ENCODE data around the gene DOHH. TPM values are rescaled to one million over a fixed set of nuclear protein-coding genes. Genes with fewer than 3 reads are reported as not detected.
"Not testable (repeated sequence)": the region's sequence is repeated elsewhere in the genome, so short reads cannot be mapped to it uniquely, and the experiment has no call there.

The DOHH gene
- total RNA-seq, 2 experiments from 2014 or later, result 9.6 to 15.4 TPM

DNA sequence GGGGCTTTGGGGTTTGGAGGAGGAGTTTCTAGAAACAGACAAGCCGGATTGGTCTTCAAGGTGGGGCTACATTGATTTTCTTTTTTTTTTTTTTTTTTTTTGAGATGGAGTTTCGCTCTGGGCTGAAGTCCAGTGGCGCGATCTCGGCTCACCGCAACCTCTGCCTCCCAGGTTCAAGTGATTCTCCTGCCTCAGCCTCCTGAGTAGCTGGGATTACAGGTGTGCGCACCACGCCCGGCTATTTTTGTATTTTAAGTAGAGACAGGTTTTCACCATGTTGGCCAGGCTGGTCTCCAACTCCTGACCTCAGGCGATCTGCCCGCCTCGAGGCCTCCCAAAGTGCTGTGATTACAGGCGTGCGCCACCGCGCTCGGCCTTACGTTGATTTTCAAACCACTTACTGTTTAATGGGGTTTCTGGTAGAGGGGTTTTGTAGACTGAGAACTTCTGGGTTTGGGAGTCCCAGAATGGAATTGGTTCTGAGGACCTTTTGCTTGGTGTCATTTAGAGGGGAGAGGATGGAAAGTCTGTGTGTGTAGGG, 7.7 kb upstream of the DOHH start:
- Mint-ChIP-seq H3K4me3 (peak overlapping the region; percentile 84), H3K4me1 (peaks cover 48% of the 10 kb centered on the region), H3K36me3 (ENCODE audit: low read depth) (peaks cover 23% of the 10 kb centered on the region), H3K27ac (peak overlapping the region; percentile 24)
- DNase-seq; H3K27me3 Mint-ChIP-seq; POLR2A ChIA-PET; CTCF ChIA-PET; H3K9me3 Mint-ChIP-seq (ENCODE audit: low read depth); ATAC-seq: not testable (repeated sequence)
- intact Hi-C loops (cut with DNase I, micrococcal nuclease), result loop anchor here (5.0 to 10.0 kb wide), 7 partner anchors 49 to 1181 kb away; partner anchors contain the start of genes HDGFL2 (in 1 of the 2), LSM7 (in 1 of the 2), MAP2K2 (in 1 of the 2) and MFSD12 (in 1 of the 2)

DNA sequence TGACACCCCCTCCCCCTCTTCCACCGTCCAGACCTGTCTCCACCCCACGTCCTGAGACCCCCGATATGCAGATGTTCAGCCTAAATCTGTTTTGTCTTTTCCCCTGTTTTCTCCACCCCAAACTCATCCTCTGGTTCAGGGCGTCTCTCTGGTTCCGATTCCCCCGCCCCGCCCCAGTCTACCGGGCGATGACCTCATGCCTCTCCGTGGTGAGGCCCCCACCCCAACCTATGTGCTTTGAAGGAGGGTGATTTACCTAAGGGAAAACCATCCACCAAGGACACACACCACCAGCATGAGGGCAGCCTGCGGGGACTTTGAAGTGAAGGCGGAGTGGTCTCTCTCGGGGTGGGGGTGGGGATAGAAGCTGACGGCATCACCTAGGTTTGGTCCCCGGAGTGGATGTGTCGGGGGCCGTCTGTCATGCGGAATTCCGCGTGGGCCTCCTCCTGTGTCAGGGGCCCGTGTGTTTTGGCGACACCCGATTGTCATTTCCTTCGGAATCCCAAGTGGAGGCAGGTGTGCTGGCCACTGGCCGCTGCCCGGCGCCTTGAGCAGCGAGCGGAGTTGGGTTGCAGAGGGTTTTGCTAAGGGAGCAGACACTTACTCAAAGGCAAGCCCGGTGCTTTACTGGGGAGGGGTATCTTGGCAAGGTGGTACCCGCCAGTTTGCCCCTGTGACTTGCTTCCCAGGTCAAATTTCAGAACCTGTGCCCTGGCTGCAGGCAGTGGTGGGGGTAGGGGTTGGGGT, 7.1 kb upstream of the DOHH start:
- ATAC-seq (no peak), DNase-seq (peak; percentile 68)
- Mint-ChIP-seq H3K9me3 (ENCODE audit: low read depth) (no peaks in the 10 kb centered on the region), H3K4me3 (peak overlapping the region; percentile 84), H3K27ac (peak overlapping the region; percentile 64), H3K4me1 (peaks cover 48% of the 10 kb centered on the region), H3K27me3 (no peaks in the 10 kb centered on the region), H3K36me3 (ENCODE audit: low read depth) (peaks cover 23% of the 10 kb centered on the region)
- POLR2A ChIA-PET, result no interaction called here
- intact Hi-C loops (cut with DNase I, micrococcal nuclease), result loop anchor here (2.0 to 10.0 kb wide), 9 partner anchors 50 to 1180 kb away; partner anchors contain the start of genes HDGFL2 (in 1 of the 2), LSM7 (in 1 of the 2), MAP2K2 (in 1 of the 2) and MFSD12 (in 1 of the 2)
- CTCF ChIA-PET, result no interaction called here

DNA sequence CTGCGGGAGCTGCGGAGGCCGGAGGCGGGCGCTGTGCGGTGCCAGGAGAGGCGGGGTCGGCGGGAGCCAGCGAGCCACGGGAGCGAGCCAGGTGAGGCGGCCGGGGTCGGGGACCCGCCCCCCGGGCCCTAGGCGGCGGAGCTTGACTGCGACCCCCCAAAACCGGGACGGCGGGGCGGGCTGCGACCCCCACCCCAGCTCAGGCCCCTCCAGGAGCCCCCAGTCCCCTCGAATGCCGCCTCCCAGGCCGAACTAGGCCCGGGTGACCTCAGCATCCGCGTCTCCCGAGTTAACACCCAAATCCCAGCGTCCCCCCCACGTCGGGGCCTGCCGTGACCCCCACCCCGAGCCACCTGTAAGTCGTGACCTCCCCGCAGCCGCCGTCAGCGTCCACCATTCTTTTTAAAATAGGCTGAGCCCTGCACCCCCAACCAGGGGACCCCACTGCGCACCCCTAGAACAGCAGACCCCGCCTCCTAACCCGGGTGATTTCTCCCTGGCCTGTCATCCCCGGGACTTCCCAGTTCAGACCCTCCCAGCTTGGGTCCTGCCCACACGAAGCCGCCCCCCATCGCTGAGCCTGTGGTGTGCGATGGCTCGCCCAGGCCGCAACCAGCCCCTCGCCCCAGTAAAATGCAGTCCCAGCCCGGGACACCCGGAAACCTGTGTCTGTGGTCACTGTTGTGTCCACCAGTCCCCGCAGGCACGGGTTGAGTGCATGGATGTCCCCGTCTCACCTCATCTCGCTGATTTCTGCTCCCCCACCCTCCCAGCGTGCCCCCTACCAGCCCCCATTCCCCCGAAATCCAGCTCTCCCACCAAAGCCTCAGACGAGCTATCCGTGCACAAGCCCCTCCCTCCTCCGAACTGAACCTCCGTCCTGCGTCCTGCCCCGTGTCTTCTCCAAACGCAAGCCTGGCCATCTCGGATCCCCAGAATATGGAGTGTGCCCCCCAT, 6.2 kb upstream of the DOHH start:
- intact Hi-C loops (cut with DNase I, micrococcal nuclease), result loop anchor here (1.0 to 10.0 kb wide), 22 partner anchors 51 to 1642 kb away; partner anchors contain the start of genes MFSD12 (in 2 of the 2), MRPL54 (in 2 of the 2), CHAF1A (in 1 of the 2) and HDGFL2 (in 1 of the 2)
- peak; percentile 43 for DNase-seq
- Mint-ChIP-seq H3K9me3 (ENCODE audit: low read depth) (no peaks in the 10 kb centered on the region), H3K4me1 (peaks cover 45% of the 10 kb centered on the region), H3K27ac (peak overlapping the region; percentile 64), H3K4me3 (peak overlapping the region; percentile 84), H3K27me3 (no peaks in the 10 kb centered on the region), H3K36me3 (ENCODE audit: low read depth) (peaks cover 23% of the 10 kb centered on the region)
- POLR2A ChIA-PET, result no interaction called here
- ATAC-seq, result no peak
- CTCF ChIA-PET, result interaction anchor here (1.0 kb wide), 1 partner anchor 77 kb away, joined by 3 read pairs; no protein-coding TSS in a partner anchor

DNA sequence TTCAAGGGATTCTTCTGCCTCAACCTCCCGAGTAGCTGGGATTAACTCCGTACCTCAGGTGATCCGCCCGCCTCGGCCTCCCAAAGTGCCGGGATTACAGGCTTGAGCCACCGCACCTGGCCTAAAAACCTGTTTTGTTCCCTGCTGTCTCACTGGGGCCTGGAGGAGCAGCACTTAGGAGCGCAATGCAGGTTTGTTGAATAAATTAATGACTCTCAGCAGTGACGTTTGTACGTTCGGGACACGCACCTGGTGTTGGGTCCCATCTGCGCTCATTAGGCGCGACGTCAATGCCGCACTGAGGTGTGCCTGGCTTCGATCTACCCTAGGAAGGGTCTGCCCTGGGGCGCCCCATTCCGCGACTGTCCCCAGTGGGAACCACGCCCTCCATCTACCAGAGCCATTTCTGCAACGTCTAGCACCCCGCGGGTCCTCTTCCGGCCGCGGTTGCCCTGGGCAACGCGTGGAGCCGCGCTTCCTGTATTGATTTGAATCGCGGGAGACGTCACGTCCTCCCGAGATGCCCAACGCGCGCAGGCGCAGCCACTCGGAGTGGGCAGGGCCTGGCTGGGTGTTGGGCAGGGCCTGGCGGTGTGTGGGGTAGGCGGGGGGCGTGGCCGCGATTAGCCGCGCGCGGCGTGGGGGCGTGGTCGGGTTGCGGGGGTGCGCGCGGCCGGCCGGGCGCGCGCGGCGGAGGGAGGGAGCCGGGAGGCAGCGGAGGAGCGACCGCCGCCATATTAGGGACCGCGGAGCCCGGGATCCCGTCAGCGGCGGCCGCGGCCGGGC, 5.3 kb upstream of the DOHH start, which contains the start of gene FZR1:
TSS of gene FZR1 (plus strand) at position 714 of the 786 bp plus-strand sequence. CDS start 16,679 bp downstream, outside the sequence.
- H3K9me3 Mint-ChIP-seq (ENCODE audit: low read depth), result no peaks in the 10 kb centered on the region
- intact Hi-C loops (cut with DNase I, micrococcal nuclease), result loop anchor here (1.0 to 10.0 kb wide), 23 partner anchors 52 to 1641 kb away; partner anchors contain the start of genes MFSD12 (in 2 of the 2), MRPL54 (in 2 of the 2), CHAF1A (in 1 of the 2) and HDGFL2 (in 1 of the 2)
- ATAC-seq (peak; percentile 92), DNase-seq (peak; percentile 100)
- peaks cover 23% of the 10 kb centered on the region for H3K36me3 Mint-ChIP-seq (ENCODE audit: low read depth)
- ChIA-PET CTCF (interaction anchor here (1.0 kb wide), 1 partner anchor 76 kb away, joined by 3 read pairs; no protein-coding TSS in a partner anchor), POLR2A (no interaction called here)
- H3K27me3 Mint-ChIP-seq, result no peaks in the 10 kb centered on the region
- H3K4me1 Mint-ChIP-seq, result peaks cover 45% of the 10 kb centered on the region
- peak within 1 kb of the TSS; percentile 84 for H3K4me3 Mint-ChIP-seq
- H3K27ac Mint-ChIP-seq, result peak within 1 kb of the TSS; percentile 86

DNA sequence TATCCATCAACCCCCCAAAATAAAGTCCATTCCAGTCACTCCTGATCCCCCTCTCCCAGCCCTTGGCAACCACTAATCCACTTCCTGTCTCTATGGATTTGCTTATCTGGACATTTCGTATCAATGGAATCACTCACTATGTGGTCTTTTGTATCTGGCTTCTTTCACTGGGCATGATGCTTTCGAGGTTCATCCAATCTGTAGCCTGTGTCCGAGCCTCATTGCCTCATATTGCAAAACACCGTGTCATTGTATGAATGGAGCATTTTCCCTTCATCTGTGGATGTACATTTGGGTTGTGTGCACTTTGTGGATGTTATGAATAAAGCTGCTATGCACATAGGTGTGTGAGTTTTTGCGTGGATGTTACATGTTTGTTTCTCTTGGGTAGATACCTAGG, 4.3 kb upstream of the DOHH start:
- POLR2A ChIA-PET, result interaction anchor here (0.6 to 1.5 kb wide), 2 partner anchors 69 to 722 kb away, joined by 3 to 4 read pairs; partner anchors contain the start of gene SGTA

DNA sequence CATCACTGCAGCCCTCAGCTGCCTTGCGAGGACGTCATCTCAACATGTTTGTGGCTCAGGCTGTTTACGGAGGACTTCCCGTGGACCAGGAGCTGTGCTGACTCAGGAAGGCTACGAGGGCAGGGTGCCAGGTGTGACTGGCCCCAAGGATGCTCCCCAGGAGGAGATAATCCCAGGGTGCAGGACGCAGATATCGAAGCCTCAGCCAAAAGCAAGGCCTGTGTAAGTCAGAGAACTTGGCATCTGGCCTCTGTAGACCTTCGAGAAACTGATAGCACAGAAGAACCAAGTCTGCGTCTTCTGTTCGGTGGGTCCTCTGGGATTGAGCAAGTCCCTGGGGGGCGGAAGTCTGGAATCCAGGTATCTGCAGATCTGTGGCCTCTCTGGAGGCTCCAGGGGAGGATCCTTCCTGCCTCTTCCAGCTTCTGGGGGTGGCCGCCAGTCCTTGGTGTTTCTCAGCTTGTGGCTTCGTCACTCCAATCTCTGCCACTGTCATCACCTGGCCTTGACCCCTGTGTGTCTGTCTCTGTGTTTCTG, 2.6 kb upstream of the DOHH start:
- DNase-seq, result no peak

More for the DNA sequence above, 4.3 kb upstream of the DOHH start:
- H3K4me3 Mint-ChIP-seq, result peak overlapping the region; percentile 84
- intact Hi-C loops (cut with DNase I, micrococcal nuclease), result loop anchor here (2.0 to 10.0 kb wide), 9 partner anchors 53 to 1177 kb away; partner anchors contain the start of genes ANKRD24 (in 1 of the 2), HDGFL2 (in 1 of the 2), LSM7 (in 1 of the 2) and MAP2K2 (in 1 of the 2)
- no peak for ATAC-seq
- peaks cover 43% of the 10 kb centered on the region for H3K4me1 Mint-ChIP-seq
- H3K36me3 Mint-ChIP-seq (ENCODE audit: low read depth), result peaks cover 21% of the 10 kb centered on the region
- H3K9me3 Mint-ChIP-seq (ENCODE audit: low read depth), result no peaks in the 10 kb centered on the region
- no peak for DNase-seq
- H3K27ac Mint-ChIP-seq, result peak overlapping the region; percentile 12
- no peaks in the 10 kb centered on the region for H3K27me3 Mint-ChIP-seq
- CTCF ChIA-PET, result no interaction called here

DNA sequence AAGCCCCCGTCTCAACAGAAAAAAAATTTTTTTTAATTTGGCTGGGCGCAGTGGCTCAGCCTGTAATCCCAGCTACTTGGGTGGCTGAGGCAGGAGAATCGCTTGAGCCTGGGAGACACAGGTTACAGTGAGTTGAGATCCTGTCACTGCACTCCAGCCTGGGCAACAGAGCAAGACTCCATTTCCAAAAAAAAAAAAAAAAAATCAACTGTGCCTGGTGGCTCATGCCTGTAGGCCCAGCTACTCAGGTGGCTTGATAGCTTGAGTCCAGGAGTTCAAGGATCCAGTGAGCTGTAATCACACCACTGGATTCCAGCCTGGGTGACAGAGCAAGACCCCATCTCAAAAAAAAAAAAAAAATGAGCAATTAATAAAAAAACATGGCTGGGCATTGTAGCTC, 1.3 kb upstream of the DOHH start:
- POLR2A ChIA-PET, result no interaction called here
- Mint-ChIP-seq H3K4me3 (no peak overlapping the region), H3K36me3 (ENCODE audit: low read depth) (peaks cover 14% of the 10 kb centered on the region), H3K27ac (no peak overlapping the region), H3K9me3 (ENCODE audit: low read depth) (no peaks in the 10 kb centered on the region), H3K4me1 (peaks cover 29% of the 10 kb centered on the region), H3K27me3 (no peaks in the 10 kb centered on the region)
- intact Hi-C loops (cut with DNase I, micrococcal nuclease), result loop anchor here in 1 of 2 experiments (2.0 to 10.0 kb wide), 5 partner anchors 437 to 717 kb away; partner anchors contain the start of genes ANKRD24, MAP2K2, SIRT6 and THOP1
- DNase-seq, result no peak
- no peak for ATAC-seq
- CTCF ChIA-PET, result interaction anchor here (0.6 to 1.8 kb wide), 5 partner anchors 16 to 316 kb away, joined by 3 to 11 read pairs (median 3); no protein-coding TSS in a partner anchor

More for the DNA sequence above, 2.6 kb upstream of the DOHH start:
- no peaks in the 10 kb centered on the region for H3K9me3 Mint-ChIP-seq (ENCODE audit: low read depth)
- peaks cover 34% of the 10 kb centered on the region for H3K4me1 Mint-ChIP-seq
- peaks cover 14% of the 10 kb centered on the region for H3K36me3 Mint-ChIP-seq (ENCODE audit: low read depth)
- H3K27me3 Mint-ChIP-seq, result no peaks in the 10 kb centered on the region
- POLR2A ChIA-PET, result no interaction called here
- no peak overlapping the region for H3K27ac Mint-ChIP-seq
- no peak overlapping the region for H3K4me3 Mint-ChIP-seq
- CTCF ChIA-PET, result interaction anchor here (0.7 to 1.1 kb wide), 4 partner anchors 44 to 721 kb away, joined by 3 to 4 read pairs (median 3); no protein-coding TSS in a partner anchor
- intact Hi-C loops (cut with DNase I, micrococcal nuclease), result loop anchor here in 1 of 2 experiments (5.0 to 10.0 kb wide), 3 partner anchors 438 to 679 kb away; partner anchors contain the start of genes ANKRD24, MAP2K2, SIRT6 and TLE5
- ATAC-seq, result no peak

DNA sequence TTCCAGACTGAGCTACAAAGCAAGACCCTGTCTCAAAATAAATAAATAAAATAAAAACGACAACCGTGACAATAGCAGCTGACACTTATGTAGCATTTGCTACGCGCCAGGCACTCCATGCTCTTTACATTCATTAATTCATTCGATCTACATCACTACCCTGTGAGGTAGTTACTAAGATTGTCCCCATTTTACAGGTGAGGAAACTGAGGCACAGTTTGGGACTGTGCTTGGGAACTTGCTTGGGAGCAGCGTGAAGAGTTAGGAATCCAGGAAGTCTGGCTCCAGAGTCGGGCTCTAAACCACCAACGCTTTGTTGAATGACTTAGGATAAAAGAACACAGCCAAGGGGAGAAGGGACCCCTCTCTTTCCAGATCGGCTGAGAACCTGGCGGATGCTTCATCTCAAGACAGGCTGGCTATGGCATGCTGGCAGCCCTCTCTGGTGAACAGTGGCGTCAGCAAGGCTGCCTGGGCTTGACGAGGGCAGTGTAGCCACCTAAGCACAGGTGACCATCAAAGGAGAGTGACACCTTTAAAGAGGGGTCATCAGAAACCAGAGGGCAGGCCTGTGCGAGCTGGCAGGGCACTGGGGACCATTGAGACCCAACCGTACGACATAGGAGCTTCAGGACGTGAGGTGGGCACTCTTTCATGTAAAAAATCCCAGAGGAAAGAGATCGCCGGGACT, 591 bp downstream of the DOHH start:
- Mint-ChIP-seq H3K27me3 (no peaks in the 10 kb centered on the region), H3K27ac (peak overlapping the region; percentile 97), H3K4me1 (peaks cover 28% of the 10 kb centered on the region), H3K36me3 (ENCODE audit: low read depth) (peaks cover 25% of the 10 kb centered on the region), H3K9me3 (ENCODE audit: low read depth) (no peaks in the 10 kb centered on the region), H3K4me3 (peak overlapping the region; percentile 91)
- DNase-seq, result no peak
- ChIA-PET CTCF (interaction anchor here (1.3 to 1.8 kb wide), 2 partner anchors 14 to 60 kb away, joined by 3 to 11 read pairs; no protein-coding TSS in a partner anchor), POLR2A (no interaction called here)
- intact Hi-C loops (cut with DNase I, micrococcal nuclease), result loop anchor here in 1 of 2 experiments (1.0 to 10.0 kb wide), 7 partner anchors 57 to 715 kb away; partner anchors contain the start of genes ANKRD24, MAP2K2, MFSD12 and SIRT6
- ATAC-seq, result peak; percentile 2

DNA sequence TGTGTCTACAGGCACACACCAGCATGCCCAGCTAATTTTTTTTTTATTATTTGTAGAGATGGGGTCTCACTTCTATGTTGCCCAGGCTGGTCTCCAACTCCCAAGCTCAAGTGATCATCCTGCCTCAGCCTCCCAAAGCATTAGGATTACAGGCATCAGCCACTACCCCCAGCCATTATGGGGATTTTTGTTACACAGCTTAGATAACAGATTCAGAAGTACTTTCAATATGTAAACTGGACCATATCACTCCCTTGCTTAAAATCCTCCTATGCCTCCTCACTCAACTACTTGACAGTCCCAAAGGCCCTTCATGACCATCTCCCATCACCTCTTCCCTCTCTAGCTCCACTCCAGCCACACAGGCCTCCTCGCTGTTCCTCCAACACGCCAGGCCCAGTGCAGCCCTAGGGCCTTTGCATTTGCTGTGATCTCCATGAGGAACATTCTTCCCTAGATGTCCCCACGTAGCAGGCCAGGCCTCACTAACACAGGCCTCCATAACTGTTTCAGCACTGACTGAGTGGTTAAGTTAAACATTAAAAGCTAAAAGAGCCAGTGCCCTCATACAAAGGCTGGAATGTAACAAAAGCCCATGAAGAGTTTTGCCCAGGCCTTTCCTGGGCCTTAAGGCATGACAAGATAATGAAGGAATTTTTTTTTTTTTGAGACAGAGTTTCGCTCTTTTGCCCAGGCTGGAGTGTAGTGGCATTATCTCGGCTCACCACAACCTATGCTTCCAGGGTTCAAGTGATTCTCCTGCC, 2.5 kb downstream of the DOHH start:
- Mint-ChIP-seq H3K27ac (peak overlapping the region; percentile 42), H3K36me3 (ENCODE audit: low read depth) (peaks cover 34% of the 10 kb centered on the region), H3K4me3 (no peak overlapping the region), H3K4me1 (peaks cover 28% of the 10 kb centered on the region), H3K9me3 (ENCODE audit: low read depth) (no peaks in the 10 kb centered on the region), H3K27me3 (no peaks in the 10 kb centered on the region)
- DNase-seq (no peak), ATAC-seq (no peak)
- ChIA-PET POLR2A (no interaction called here), CTCF (interaction anchor here (0.6 kb wide), 2 partner anchors 60 to 481 kb away, joined by 3 read pairs; no protein-coding TSS in a partner anchor)
- intact Hi-C loops (cut with DNase I, micrococcal nuclease), result no loop called here
